HL-60 (cell line): ENCODE results near the gene VAV2.

Experiments used
- DNase-seq, 2 experiments: peaks; one replicate each; pipeline ENCODE4 v3.0.0-alpha.2; 2010 to 2020; ENCODE audit warnings: low read depth in 1 of 2, low spot score in 1 of 2
- H3K27ac ChIP-seq: fragments of 250-450 bp; sonication (Bioruptor Pico); replicated peaks from 2 replicates; pipeline ENCODE4 v1.5.1; 2020; ENCODE audit warnings: mild to moderate bottlenecking, moderate library complexity
- H3K27me3 ChIP-seq: fragments of 250-450 bp; sonication (Bioruptor Pico); 2 replicates; pipeline ENCODE4 v1.5.1; 2021; ENCODE audit warnings: mild to moderate bottlenecking, moderate library complexity; ENCODE audit not compliant: insufficient read depth, poor library complexity, severe bottlenecking
- H3K4me3 ChIP-seq: replicated peaks from 2 replicates; pipeline ENCODE4 v1.5.1; 2011; ENCODE audit warnings: mild to moderate bottlenecking, control low read depth, low read length; ENCODE audit not compliant: insufficient read depth
- CTCF ChIP-seq: IDR thresholded peaks from one replicate; pipeline ENCODE4 v1.5.1; 2011; ENCODE audit warnings: low read length, control low read depth, inconsistent platforms; ENCODE audit not compliant: insufficient read depth
- GABPA ChIP-seq: IDR thresholded peaks from 2 replicates; pipeline ENCODE4 v1.6.1; 2012; ENCODE audit warnings: low read depth
- POLR2AphosphoS5 ChIP-seq: IDR thresholded peaks from 2 replicates; pipeline ENCODE4 v1.6.1; 2012; ENCODE audit warnings: low read depth
- REST ChIP-seq: IDR thresholded peaks from 2 replicates; pipeline ENCODE4 v1.6.1; 2012; ENCODE audit warnings: low read depth; ENCODE audit not compliant: insufficient replicate concordance
- SPI1 ChIP-seq: IDR thresholded peaks from 2 replicates; pipeline ENCODE4 v1.6.1; 2012; ENCODE audit warnings: low read depth, mild to moderate bottlenecking, borderline replicate concordance

The VAV2 gene

GRCh38 chr9:133873461-133873891 lies 118.6 kb downstream of the VAV2 start:
- DNase-seq, result no peak
- Histone ChIP-seq H3K27me3 (no peaks in the 10 kb centered on the region), H3K27ac (no peak overlapping the region), H3K4me3 (no peak overlapping the region)
- TF ChIP-seq REST (no peak), CTCF (no peak), SPI1 (no peak), GABPA (no peak), POLR2AphosphoS5 (no peak)

- H3K27me3 ChIP-seq, result no peaks in the 10 kb centered on the region
- no peak overlapping the region for H3K4me3 ChIP-seq
- H3K27ac ChIP-seq, result no peak overlapping the region
- no peak for DNase-seq
- TF ChIP-seq POLR2AphosphoS5, result no peak
- no peak for TF ChIP-seq REST
- TF ChIP-seq GABPA, result no peak
- TF ChIP-seq CTCF, result no peak
- TF ChIP-seq SPI1, result no peak
Measured at GRCh38 chr9:133873009-133873408, 119.1 kb downstream of the VAV2 start.

- no peak for DNase-seq
- TF ChIP-seq CTCF (no peak), GABPA (no peak), POLR2AphosphoS5 (no peak), SPI1 (no peak), REST (no peak)
- Histone ChIP-seq H3K27ac (no peak overlapping the region), H3K27me3 (no peaks in the 10 kb centered on the region), H3K4me3 (no peak overlapping the region)
Measured at GRCh38 chr9:133870598-133871595, 121.2 kb downstream of the VAV2 start.
